K562 (cell line): ENCODE data around the gene NEMP1.
A peak's percentile ranks its signal among the peaks of the same experiment; 100 is the strongest.

Experiments
- ETV6 ChIP-seq, 3 experiments: fragments of 150-350 bp in 1 of 3; sonication (generic) in 1 of 3; formaldehyde crosslinking in 1 of 3; IDR thresholded peaks; 2 replicates each; pipeline versions ENCODE4 v1.6.1 to v1.8.0; 2014 to 2022; ENCODE audit warnings: borderline replicate concordance in 2 of 3, low read depth in 2 of 3, antibody characterized with exemption in 1 of 3, low read length in 1 of 3, mild to moderate bottlenecking in 1 of 3, missing genetic modification reagents in 1 of 3
- FIP1L1 ChIP-seq: fragments of 200-400 bp; formaldehyde crosslinking; IDR thresholded peaks from 2 replicates; pipeline ENCODE4 v1.6.1; 2018; ENCODE audit warnings: mild to moderate bottlenecking, low read depth, low read length; ENCODE audit not compliant: poor library complexity, severe bottlenecking
- FOXK1 ChIP-seq: sonication (generic); formaldehyde crosslinking; IDR thresholded peaks from 2 replicates; pipeline ENCODE4 v1.8.0; 2022; ENCODE audit warnings: missing genetic modification reagents, mild to moderate bottlenecking, borderline replicate concordance
- JUND ChIP-seq, 2 experiments: IDR thresholded peaks; 2 replicates in 1 of 2; 3 replicates in 1 of 2; pipeline ENCODE4 v1.6.1; 2011; ENCODE audit warnings: borderline replicate concordance in 2 of 2, low read depth in 2 of 2, low read length in 2 of 2, improper control_type of control experiment in 1 of 2, missing biosample characterization in 1 of 2, missing genetic modification characterization in 1 of 2, missing genetic modification reagents in 1 of 2
- POLR2A ChIP-seq: fragments of 450-650 bp; conservative IDR thresholded peaks from 2 replicates; pipeline ENCODE4 v1.6.1; 2016
- YY1 ChIP-seq, 3 experiments: IDR thresholded peaks; 2 replicates each; pipeline ENCODE4 v1.6.1; 2011; ENCODE audit warnings: low read length in 2 of 3, mild to moderate bottlenecking in 2 of 3, moderate library complexity in 2 of 3, borderline replicate concordance in 1 of 3, control low read depth in 1 of 3, low read depth in 1 of 3; ENCODE audit not compliant: insufficient read depth in 3 of 3, insufficient replicate concordance in 2 of 3, control insufficient read depth in 1 of 3, insufficient read length in 1 of 3; ENCODE audit errors: extremely low read depth in 1 of 3

DNA sequence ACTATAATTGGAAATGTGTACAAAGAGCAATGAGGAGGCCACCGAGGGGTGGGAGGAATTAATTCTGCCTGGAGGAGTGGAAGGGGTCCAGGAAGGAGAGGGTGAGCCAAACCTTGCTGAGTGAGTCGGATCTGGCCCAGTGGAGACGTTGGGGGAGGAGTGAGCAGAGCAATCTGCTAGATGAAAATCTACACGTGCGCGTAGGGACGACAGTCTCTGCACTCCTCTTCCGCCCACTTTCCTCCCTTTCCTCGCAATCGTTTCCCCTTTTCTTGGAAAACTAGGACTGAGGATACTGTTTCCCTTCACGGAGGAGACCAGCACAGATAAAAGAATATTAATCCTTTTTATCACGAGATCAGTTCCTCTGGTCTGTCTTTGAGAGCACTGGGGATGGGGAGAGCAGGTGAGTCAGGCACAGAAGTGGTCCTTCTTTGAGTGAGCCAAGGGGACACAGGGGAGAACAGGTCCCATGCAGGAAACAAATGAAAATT is 7.5 kb upstream of the NEMP1 start:
- TF ChIP-seq POLR2A (no peak), JUND (IDR thresholded peaks at IDR 0.05; ENCODE audit: borderline replicate concordance, low read depth, low read length) (no peak), JUND (tag; IDR thresholded peaks at IDR 0.05; ENCODE audit: borderline replicate concordance, low read depth, low read length) (no peak; the same call in 2 of the 3 replicates), FOXK1 (CRISPR knock-in tag) (no peak), ETV6 (IDR thresholded peaks at IDR 0.05; ENCODE audit: borderline replicate concordance in 1 of 2, low read depth in 2 of 2, low read length in 1 of 2) (peak; percentile 84 to 98), ETV6 (CRISPR knock-in tag; IDR thresholded peaks at IDR 0.05; ENCODE audit: borderline replicate concordance) (no peak), FIP1L1 (no peak), YY1 (IDR thresholded peaks at IDR 0.05; ENCODE audit: borderline replicate concordance in 1 of 3, control insufficient read depth in 1 of 3, extremely low read depth in 1 of 3, insufficient read depth in 3 of 3, insufficient read length in 1 of 3, insufficient replicate concordance in 2 of 3, low read depth in 1 of 3, low read length in 2 of 3) (no peak)
